H1 (cell line): ENCODE results near the gene CCNA1. TPM values are rescaled to one million over a fixed set of nuclear protein-coding genes. Genes with fewer than 3 reads are reported as not detected.

Experiments used
- CTCF ChIA-PET: fragments of 300-600 bp; sonication (Branson Sonifier 250); formaldehyde crosslinking; loops from one replicate; lab custom pipeline; 2021; ENCODE audit not compliant: partially characterized antibody; lab: Charles Lee
- POLR2A ChIA-PET: fragments of 300-600 bp; sonication (Branson Sonifier 250); formaldehyde crosslinking; loops from one replicate; lab custom pipeline; 2021; ENCODE audit warnings: inconsistent platforms; ENCODE audit not compliant: partially characterized antibody; lab: Charles Lee
- DNase-seq, 2 experiments: peaks; one replicate each; pipeline versions ENCODE4 v3.0.0 to v3.0.0-alpha.2; 2010 to 2022; ENCODE audit warnings: low spot score in 2 of 2, low read depth in 1 of 2, mixed read lengths in 1 of 2
- FAIRE-seq: peaks from 2 replicates; lab custom pipeline; 2011; peaks lifted over from hg19 to GRCh38; lab: Jason Lieb, UNC
- H2AFZ ChIP-seq: 2 replicates; pipeline ENCODE4 v1.8.1; 2012; ENCODE audit warnings: low read length, inconsistent platforms
- H2AK5ac ChIP-seq: 2 replicates; pipeline ENCODE4 v1.6.1; 2013; ENCODE audit warnings: low read depth, low read length
- H2BK120ac ChIP-seq: replicated peaks from 2 replicates; pipeline ENCODE3; 2013; ENCODE audit warnings: low read depth, low read length, inconsistent platforms
- H2BK12ac ChIP-seq: 2 replicates; pipeline ENCODE4 v1.6.1; 2013; ENCODE audit warnings: low read depth, low read length
- H2BK15ac ChIP-seq: 2 replicates; pipeline ENCODE4 v1.6.1; 2013; ENCODE audit warnings: low read length
- H2BK20ac ChIP-seq: 2 replicates; pipeline ENCODE4 v1.6.1; 2013; ENCODE audit warnings: low read length
- H2BK5ac ChIP-seq: 2 replicates; pipeline ENCODE4 v1.6.1; 2013; ENCODE audit warnings: low read depth, low read length
- H3K14ac ChIP-seq: 2 replicates; pipeline ENCODE4 v1.6.1; 2013; ENCODE audit warnings: inconsistent platforms; ENCODE audit not compliant: insufficient read length
- H3K18ac ChIP-seq: 2 replicates; pipeline ENCODE4 v1.6.1; 2013; ENCODE audit warnings: low read length; ENCODE audit errors: extremely low read depth
- H3K23ac ChIP-seq: 2 replicates; pipeline ENCODE4 v1.6.1; 2013; ENCODE audit warnings: inconsistent platforms; ENCODE audit not compliant: insufficient read length
- H3K23me2 ChIP-seq: 2 replicates; pipeline ENCODE4 v1.6.1; 2013; ENCODE audit warnings: low read depth, low read length
- H3K27ac ChIP-seq: 2 replicates; pipeline ENCODE4 v1.6.1; 2011; ENCODE audit warnings: low read depth, low read length, inconsistent platforms
- H3K27me3 ChIP-seq, 4 experiments: replicated peaks in 1 of 4; 1 replicate in 1 of 4; 2 replicates in 3 of 4; pipeline versions ENCODE4 v1.6.1 to v1.8.1; 2011 to 2013; ENCODE audit warnings: low read length in 3 of 4, mild to moderate bottlenecking in 3 of 4, inconsistent platforms in 2 of 4, mixed read lengths in 2 of 4, moderate library complexity in 1 of 4; ENCODE audit not compliant: control insufficient read depth in 3 of 4, insufficient read depth in 3 of 4; ENCODE audit errors: extremely low read depth in 1 of 4
- H3K36me3 ChIP-seq, 4 experiments: 2 replicates each; pipeline versions ENCODE4 v1.6.1 to v1.8.1; 2011 to 2013; ENCODE audit warnings: mild to moderate bottlenecking in 4 of 4, low read length in 3 of 4, moderate library complexity in 2 of 4, control low read depth in 1 of 4, inconsistent platforms in 1 of 4; ENCODE audit not compliant: insufficient read depth in 4 of 4, control insufficient read depth in 2 of 4
- H3K4ac ChIP-seq: replicated peaks from 2 replicates; pipeline ENCODE3; 2013; ENCODE audit warnings: low read length, low read depth, mixed read lengths, inconsistent platforms; ENCODE audit not compliant: insufficient read length
- H3K4me1 ChIP-seq, 4 experiments: replicated peaks in 1 of 4; 1 replicate in 1 of 4; 2 replicates in 3 of 4; pipeline versions ENCODE4 v1.6.1 to v1.8.1; 2011 to 2013; ENCODE audit warnings: low read length in 3 of 4, inconsistent platforms in 2 of 4, mixed read lengths in 1 of 4; ENCODE audit not compliant: insufficient read depth in 4 of 4, control insufficient read depth in 3 of 4
- H3K4me2 ChIP-seq, 2 experiments: 2 replicates each; pipeline versions ENCODE4 v1.6.1 to v1.8.1; 2011 to 2013; ENCODE audit warnings: low read depth in 2 of 2, low read length in 2 of 2, control low read depth in 1 of 2, inconsistent platforms in 1 of 2, mild to moderate bottlenecking in 1 of 2; ENCODE audit not compliant: insufficient read depth in 1 of 2
- H3K4me3 ChIP-seq, 4 experiments: fragments of 200-600, 300-600 bp in 1 of 4; sonication (generic), shearing (Covaris generic), sonication (Bioruptor Twin) in 1 of 4; 2 replicates each; pipeline versions ENCODE4 v1.5.1 to v1.8.1; 2011 to 2016; ENCODE audit warnings: low read length in 4 of 4, low read depth in 3 of 4, control low read depth in 2 of 4, inconsistent platforms in 2 of 4, mild to moderate bottlenecking in 2 of 4, mixed read lengths in 1 of 4, moderate library complexity in 1 of 4; ENCODE audit not compliant: insufficient read depth in 2 of 4; ENCODE audit errors: extremely low read depth in 1 of 4
- H3K56ac ChIP-seq: replicated peaks from 2 replicates; pipeline ENCODE3; 2013; ENCODE audit warnings: low read depth, mild to moderate bottlenecking, mixed read lengths, low read length, inconsistent platforms; ENCODE audit not compliant: insufficient read length
- H3K79me1 ChIP-seq: 2 replicates; pipeline ENCODE4 v1.6.1; 2013; ENCODE audit warnings: low read depth, low read length, control low read depth
- H3K79me2 ChIP-seq, 2 experiments: 2 replicates each; pipeline versions ENCODE4 v1.6.1 to v1.8.1; 2012 to 2013; ENCODE audit warnings: low read length in 2 of 2, mild to moderate bottlenecking in 2 of 2, inconsistent platforms in 1 of 2; ENCODE audit not compliant: insufficient read depth in 2 of 2, control insufficient read depth in 1 of 2
- H3K9ac ChIP-seq, 4 experiments: replicated peaks in 1 of 4; 1 replicate in 1 of 4; 2 replicates in 3 of 4; pipeline versions ENCODE4 v1.6.1 to v1.8.1; 2011 to 2013; ENCODE audit warnings: low read depth in 3 of 4, low read length in 3 of 4, control low read depth in 2 of 4, mild to moderate bottlenecking in 2 of 4, moderate library complexity in 2 of 4, inconsistent platforms in 1 of 4; ENCODE audit errors: extremely low read depth in 1 of 4
- H3K9me3 ChIP-seq, 2 experiments: 2 replicates each; pipeline versions ENCODE4 v1.6.1 to v1.8.1; 2012 to 2013; ENCODE audit warnings: mild to moderate bottlenecking in 2 of 2, moderate library complexity in 2 of 2, control low read depth in 1 of 2, inconsistent platforms in 1 of 2, low read depth in 1 of 2, low read length in 1 of 2, mixed read lengths in 1 of 2; ENCODE audit not compliant: insufficient read depth in 2 of 2
- H4K20me1 ChIP-seq, 2 experiments: replicated peaks in 1 of 2; 2 replicates each; pipeline versions ENCODE3 to v1.8.1; 2011 to 2013; ENCODE audit warnings: inconsistent platforms in 2 of 2, low read length in 2 of 2, mild to moderate bottlenecking in 1 of 2; ENCODE audit not compliant: insufficient read depth in 2 of 2, control insufficient read depth in 1 of 2
- H4K5ac ChIP-seq: 2 replicates; pipeline ENCODE4 v1.6.1; 2013; ENCODE audit warnings: low read length, low read depth, mixed read lengths, inconsistent platforms; ENCODE audit not compliant: insufficient read length
- H4K8ac ChIP-seq: 2 replicates; pipeline ENCODE4 v1.8.0; 2013; ENCODE audit warnings: mild to moderate bottlenecking, moderate library complexity, low read length, inconsistent platforms; ENCODE audit not compliant: insufficient read depth; ENCODE audit errors: extremely low read depth
- H4K91ac ChIP-seq: replicated peaks from 2 replicates; pipeline ENCODE3; 2013; ENCODE audit warnings: low read length, mixed read lengths, inconsistent platforms; ENCODE audit not compliant: insufficient read length
- CHD1 ChIP-seq: IDR thresholded peaks from 2 replicates; pipeline ENCODE4 v1.6.1; 2012; ENCODE audit warnings: low read depth, low read length, improper control_type of control experiment
- CTBP2 ChIP-seq: IDR thresholded peaks from 2 replicates; pipeline ENCODE4 v1.7.0; 2011; ENCODE audit warnings: borderline replicate concordance, mild to moderate bottlenecking, moderate library complexity, mixed read lengths, low read length; ENCODE audit not compliant: insufficient read depth, insufficient read length
- E2F6 ChIP-seq: IDR thresholded peaks from 2 replicates; pipeline ENCODE4 v1.6.1; 2012; ENCODE audit warnings: inconsistent platforms
- EP300 ChIP-seq, 2 experiments: IDR thresholded peaks; 1 replicate in 1 of 2; 2 replicates in 1 of 2; pipeline ENCODE4 v1.6.1; 2011 to 2012; ENCODE audit warnings: low read depth in 2 of 2, low read length in 2 of 2, mild to moderate bottlenecking in 2 of 2, borderline replicate concordance in 1 of 2, inconsistent platforms in 1 of 2, moderate library complexity in 1 of 2
- GTF2F1 ChIP-seq: IDR thresholded peaks from 2 replicates; pipeline ENCODE4 v1.6.1; 2012; ENCODE audit warnings: low read depth, low read length, improper control_type of control experiment, borderline replicate concordance
- JUND ChIP-seq: IDR thresholded peaks from 2 replicates; pipeline ENCODE4 v1.6.1; 2011; ENCODE audit warnings: mild to moderate bottlenecking, improper control_type of control experiment, low read length
- KDM1A ChIP-seq: fragments of 200-600, 300-600 bp; sonication (generic); IDR thresholded peaks from 2 replicates; pipeline ENCODE4 v1.7.1; 2016; ENCODE audit warnings: mild to moderate bottlenecking, low read length, borderline replicate concordance
- KDM5A ChIP-seq: fragments of 200-600 bp; IDR thresholded peaks from 2 replicates; pipeline ENCODE4 v1.7.1; 2012; ENCODE audit warnings: mild to moderate bottlenecking, low read length, inconsistent platforms, mixed read lengths
- MAFK ChIP-seq: IDR thresholded peaks from 2 replicates; pipeline ENCODE4 v1.6.1; 2012; ENCODE audit warnings: low read depth, mild to moderate bottlenecking, improper control_type of control experiment, low read length
- POLR2A ChIP-seq, 2 experiments: IDR thresholded peaks; 1 replicate in 1 of 2; 2 replicates in 1 of 2; pipeline ENCODE4 v1.6.1; 2011; ENCODE audit warnings: low read depth in 2 of 2, low read length in 2 of 2, mild to moderate bottlenecking in 2 of 2; ENCODE audit errors: control extremely low read depth in 1 of 2
- SAP30 ChIP-seq: fragments of 300-600 bp; sonication (generic); IDR thresholded peaks from 2 replicates; pipeline ENCODE4 v1.7.1; 2012; ENCODE audit warnings: low read length, moderate library complexity, mild to moderate bottlenecking, inconsistent platforms; ENCODE audit not compliant: insufficient read depth, insufficient replicate concordance
- polyA plus RNA-seq, 7 experiments: library from polyadenylated mRNA; depleted of rRNA in 3 of 7; stranded (reverse) in 5 of 7; unstranded in 2 of 7; fragments of >200 nt in 5 of 7; fragments of 200-250 nt in 2 of 7; gene quantifications; 1 replicate in 5 of 7; 2 replicates in 1 of 7; 4 replicates in 1 of 7; pipeline versions ENCODE4 v1.2.1 to v1.2.3, GENCODE V29; 2011 to 2013; ENCODE audit warnings: missing spikeins in 2 of 7, mixed read lengths in 2 of 7
- total RNA-seq: library from RNA; stranded (reverse); fragmentation: NEBNext Ultra II Directional; extraction: Animal tissue kit (Norgen Biotek cat#: 25700); gene quantifications from 2 replicates; pipeline ENCODE4 v1.2.1, GENCODE V29; 2021
- TF ChIP-seq, protein P1 (sequence below): IDR thresholded peaks from 2 replicates; pipeline ENCODE4 v1.6.1; 2011; ENCODE audit warnings: low read depth, mild to moderate bottlenecking, low read length; ENCODE audit not compliant: insufficient read depth

The CCNA1 gene
- total and polyA plus RNA-seq, 2 of the 8 experiments (the other 6 are each of a cell fraction or from before 2014, with no cell fraction given) = 2.2 to 4.1 TPM

- Histone ChIP-seq H3K18ac (no peak overlapping the region), H3K36me3 (no peaks in the 10 kb centered on the region), H3K4ac (no peak overlapping the region), H3K79me1 (no peaks in the 10 kb centered on the region; the same call in 1 of the 2 replicates), H3K9me3 (no peaks in the 10 kb centered on the region), H2AK5ac (no peak overlapping the region), H2BK15ac (no peak overlapping the region), H4K20me1 (no peaks in the 10 kb centered on the region), H3K56ac (no peak overlapping the region), H3K79me2 (no peaks in the 10 kb centered on the region), H2BK20ac (no peak overlapping the region), H4K91ac (no peak overlapping the region), H2BK12ac (no peak overlapping the region), H2BK120ac (no peak overlapping the region), H2AFZ (no peak overlapping the region), H4K5ac (no peak overlapping the region), H3K4me1 (peaks cover 0 to 4% (median 0%) of the 10 kb centered on the region in 4 experiments; a peak in 1 of 7 replicates), H3K27ac (no peak overlapping the region), H4K8ac (no peak overlapping the region), H2BK5ac (no peak overlapping the region), H3K23ac (no peak overlapping the region), H3K23me2 (no peaks in the 10 kb centered on the region), H3K14ac (no peak overlapping the region), H3K27me3 (no peaks in the 10 kb centered on the region), H3K4me2 (no peak overlapping the region), H3K4me3 (no peak overlapping the region), H3K9ac (no peak overlapping the region)
- TF ChIP-seq POLR2A (IDR thresholded peaks at IDR 0.05; ENCODE audit: control extremely low read depth in 1 of 2, low read depth in 2 of 2, low read length in 2 of 2) (no peak), CHD1 (no peak), E2F6 (no peak), EP300 (IDR thresholded peaks at IDR 0.05; ENCODE audit: borderline replicate concordance in 1 of 2, low read depth in 2 of 2, low read length in 2 of 2) (no peak), SAP30 (no peak), MAFK (no peak), KDM1A (no peak), GTF2F1 (no peak), JUND (no peak), KDM5A (no peak), CTBP2 (no peak)
- TF ChIP-seq, protein P1, sequence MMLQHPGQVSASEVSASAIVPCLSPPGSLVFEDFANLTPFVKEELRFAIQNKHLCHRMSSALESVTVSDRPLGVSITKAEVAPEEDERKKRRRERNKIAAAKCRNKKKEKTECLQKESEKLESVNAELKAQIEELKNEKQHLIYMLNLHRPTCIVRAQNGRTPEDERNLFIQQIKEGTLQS = no peak
- DNase-seq (no peak), FAIRE-seq (no peak)
- CTCF ChIA-PET = interaction anchor here (1.1 kb wide), 1 partner anchor 11 kb away, joined by 3 read pairs; no protein-coding TSS in a partner anchor
- POLR2A ChIA-PET = no interaction called here
Measured at GRCh38 chr13:36490055-36490454, 57.8 kb downstream of the CCNA1 start.
